SK-N-SH (cell line): ENCODE data around the gene TUBB2B. TPM values are rescaled to one million over a fixed set of nuclear protein-coding genes. Genes with fewer than 3 reads are reported as not detected.

Experiments used
- CTCF ChIA-PET: fragments of 300-600, 350-600 bp; formaldehyde crosslinking; extraction: SDS; loops from one replicate; lab custom pipeline; 2021; lab: Yijun Ruan, JAX
- POLR2A ChIA-PET: fragments of 350-600 bp; sonication (Branson Sonifier 250); formaldehyde crosslinking; extraction: SDS; loops from one replicate; lab custom pipeline; 2020; ENCODE audit warnings: antibody characterized with exemption, inconsistent platforms; lab: Yijun Ruan, JAX
- DNase-seq: peaks from one replicate; pipeline ENCODE4 v3.0.0; 2012
- H2AFZ ChIP-seq: fragments of 200-600 bp; sonication (generic); 2 replicates; pipeline ENCODE4 v1.8.1; 2016; ENCODE audit warnings: antibody characterized with exemption, mild to moderate bottlenecking, low read depth
- H3F3A ChIP-seq: fragments of 200-600 bp; sonication (generic); replicated peaks from 2 replicates; pipeline ENCODE3; 2016; ENCODE audit warnings: antibody characterized with exemption, mild to moderate bottlenecking; ENCODE audit not compliant: insufficient read depth
- H3K27ac ChIP-seq, 2 experiments: fragments of 200-500 bp in 1 of 2; fragments of 200-600 bp in 1 of 2; sonication (Bioruptor generic) in 1 of 2; sonication (generic), shearing (Covaris generic) in 1 of 2; 2 replicates each; pipeline versions ENCODE4 v1.5.1 to v1.6.1; 2014 to 2016; ENCODE audit warnings: low read depth in 2 of 2, inconsistent platforms in 1 of 2, low read length in 1 of 2, mild to moderate bottlenecking in 1 of 2, mixed read lengths in 1 of 2
- H3K27me3 ChIP-seq: fragments of 200-600 bp; sonication (generic), shearing (Covaris generic); 2 replicates; pipeline ENCODE4 v1.6.1; 2016; ENCODE audit warnings: mixed run types; ENCODE audit not compliant: insufficient read depth
- H3K36me3 ChIP-seq, 2 experiments: fragments of 200-500 bp in 1 of 2; fragments of 200-600 bp in 1 of 2; sonication (Bioruptor generic) in 1 of 2; sonication (generic) in 1 of 2; replicated peaks in 1 of 2; 2 replicates each; pipeline versions ENCODE3 to v1.5.1; 2014 to 2016; ENCODE audit warnings: low read length in 1 of 2, mild to moderate bottlenecking in 1 of 2; ENCODE audit not compliant: insufficient read depth in 2 of 2, control insufficient read depth in 1 of 2
- H3K4me1 ChIP-seq, 2 experiments: fragments of 200-500 bp in 1 of 2; fragments of 200-600 bp in 1 of 2; sonication (Bioruptor generic) in 1 of 2; sonication (generic), shearing (Covaris generic) in 1 of 2; 2 replicates each; pipeline versions ENCODE4 v1.5.1 to v1.6.1; 2014 to 2016; ENCODE audit warnings: low read depth in 1 of 2, low read length in 1 of 2, mixed run types in 1 of 2; ENCODE audit not compliant: insufficient read depth in 2 of 2, control insufficient read depth in 1 of 2
- H3K4me2 ChIP-seq: fragments of 200-600 bp; sonication (generic), shearing (Covaris generic); 2 replicates; pipeline ENCODE4 v1.6.1; 2017; ENCODE audit warnings: mixed run types
- H3K4me3 ChIP-seq, 2 experiments: fragments of 200-500 bp in 1 of 2; fragments of 200-600 bp in 1 of 2; sonication (Bioruptor generic) in 1 of 2; sonication (generic), shearing (Covaris generic) in 1 of 2; 2 replicates each; pipeline versions ENCODE4 v1.5.1 to v1.8.1; 2014 to 2016; ENCODE audit warnings: low read depth in 2 of 2, inconsistent platforms in 1 of 2, low read length in 1 of 2, mild to moderate bottlenecking in 1 of 2, mixed read lengths in 1 of 2, moderate library complexity in 1 of 2
- H3K79me2 ChIP-seq: fragments of 200-600 bp; sonication (generic); 2 replicates; pipeline ENCODE4 v1.8.1; 2017; ENCODE audit warnings: mild to moderate bottlenecking; ENCODE audit not compliant: insufficient read depth
- H3K9ac ChIP-seq: fragments of 200-600 bp; sonication (generic); 2 replicates; pipeline ENCODE4 v1.6.1; 2017; ENCODE audit warnings: mixed run types
- H3K9me2 ChIP-seq: fragments of 200-600 bp; sonication (generic); 2 replicates; pipeline ENCODE4 v1.6.1; 2017; ENCODE audit warnings: mixed run types
- H3K9me3 ChIP-seq: fragments of 200-600 bp; sonication (generic); 2 replicates; pipeline ENCODE4 v1.6.1; 2017; ENCODE audit warnings: mixed run types, mild to moderate bottlenecking, moderate library complexity
- H4K20me1 ChIP-seq: fragments of 200-600 bp; sonication (generic); 2 replicates; pipeline ENCODE4 v1.6.1; 2017; ENCODE audit warnings: mild to moderate bottlenecking, mixed run types; ENCODE audit not compliant: insufficient read depth
- CHD2 ChIP-seq: fragments of 150-350 bp; IDR thresholded peaks from 2 replicates; pipeline ENCODE4 v1.6.1; 2018; ENCODE audit warnings: low read length; ENCODE audit not compliant: partially characterized antibody
- CTCF ChIP-seq: fragments of 200-600 bp; sonication (generic); IDR thresholded peaks from 2 replicates; pipeline ENCODE4 v1.6.1; 2017; ENCODE audit warnings: antibody characterized with exemption, mild to moderate bottlenecking, moderate library complexity
- EP300 ChIP-seq, 2 experiments: IDR thresholded peaks; 2 replicates each; pipeline versions ENCODE4 v1.4.0 to v1.6.1; 2012; ENCODE audit warnings: borderline replicate concordance in 1 of 2, low read depth in 1 of 2, low read length in 1 of 2
- GABPA ChIP-seq: IDR thresholded peaks from 2 replicates; pipeline ENCODE4 v1.4.0; 2012; ENCODE audit warnings: low read depth, mild to moderate bottlenecking
- IRF3 ChIP-seq: fragments of 150-350 bp; IDR thresholded peaks from 2 replicates; pipeline ENCODE4 v1.6.1; 2016; ENCODE audit warnings: mild to moderate bottlenecking, low read depth, low read length
- RAD21 ChIP-seq: IDR thresholded peaks from 2 replicates; pipeline ENCODE4 v1.6.1; 2012; ENCODE audit warnings: mild to moderate bottlenecking, low read length
- REST ChIP-seq: IDR thresholded peaks from 2 replicates; pipeline ENCODE4 v1.6.1; 2012; ENCODE audit warnings: mild to moderate bottlenecking, low read depth, low read length, moderate library complexity
- SMC3 ChIP-seq: IDR thresholded peaks from 2 replicates; pipeline ENCODE4 v1.6.1; 2012; ENCODE audit warnings: low read depth, low read length, improper control_type of control experiment
- TAF1 ChIP-seq: IDR thresholded peaks from 2 replicates; pipeline ENCODE4 v1.6.1; 2012; ENCODE audit warnings: low read depth, mild to moderate bottlenecking, low read length, moderate library complexity, borderline replicate concordance
- TEAD4 ChIP-seq: IDR thresholded peaks from 2 replicates; pipeline ENCODE4 v1.4.0; 2012; ENCODE audit warnings: mild to moderate bottlenecking, borderline replicate concordance; ENCODE audit not compliant: insufficient read depth
- ZBTB33 ChIP-seq: IDR thresholded peaks from 2 replicates; pipeline ENCODE4 v1.4.0; 2012; ENCODE audit warnings: low read depth, borderline replicate concordance
- WGBS: methylation state at CpG from one replicate; pipeline ENCODE4 v1.1.6; 2017; ENCODE audit warnings: low lambda C conversion rate; 5-methylcytosine and 5-hydroxymethylcytosine counted together
- polyA plus RNA-seq, 3 experiments: library from polyadenylated mRNA; depleted of rRNA; stranded (reverse); fragments of >200 nt; gene quantifications; 2 replicates each; pipeline ENCODE4 v1.2.3, GENCODE V29; 2012

Gene TUBB2B
- polyA plus RNA-seq, 1 of the 3 experiments (the other 2 are of a cell fraction): 162 TPM

GRCh38 chr6:3273707-3274521 is 46.5 kb upstream of the TUBB2B start:
- DNase-seq: no peak
- Histone ChIP-seq H4K20me1 (no peaks in the 10 kb centered on the region), H3K4me2 (no peak overlapping the region), H3K9ac (no peak overlapping the region), H3K79me2 (0 out of 2 replicates have a peak, but pooled peaks cover 4% of the 10 kb centered on the region), H3K4me3 (no peak overlapping the region), H3K27ac (no peak overlapping the region), H2AFZ (no peak overlapping the region), H3K9me2 (no peaks in the 10 kb centered on the region), H3K4me1 (peaks cover 0 to 14% of the 10 kb centered on the region in 2 experiments; a peak in 1 of 4 replicates), H3K36me3 (peaks cover 5 to 39% of the 10 kb centered on the region in 2 experiments), H3K9me3 (no peaks in the 10 kb centered on the region), H3K27me3 (no peaks in the 10 kb centered on the region), H3F3A (peaks cover 3% of the 10 kb centered on the region)
- WGBS: 95% methylated on average over 8 of the region's 9 CpGs
- TF ChIP-seq TAF1 (no peak), IRF3 (no peak), EP300 (IDR thresholded peaks at IDR 0.05; ENCODE audit: borderline replicate concordance in 1 of 2, low read depth in 1 of 2, low read length in 1 of 2) (no peak), REST (no peak), RAD21 (no peak)
- ChIA-PET CTCF (interaction anchor here (0.6 to 2.8 kb wide), 5 partner anchors 12 to 882 kb away, joined by 3 to 13 read pairs (median 3); no protein-coding TSS in a partner anchor), POLR2A (no interaction called here)

GRCh38 chr6:3272911-3273547 is 45.6 kb upstream of the TUBB2B start:
- DNase-seq: no peak
- peaks cover 0 to 14% of the 10 kb centered on the region in 2 experiments; a peak in 1 of 4 replicates for H3K4me1 ChIP-seq
- no peak overlapping the region for H3K9ac ChIP-seq
- no peak overlapping the region for H3K27ac ChIP-seq
- POLR2A ChIA-PET: interaction anchor here (0.9 kb wide), 1 partner anchor 11 kb away, joined by 4 read pairs; no protein-coding TSS in a partner anchor
- H4K20me1 ChIP-seq: no peaks in the 10 kb centered on the region
- H2AFZ ChIP-seq: no peak overlapping the region
- H3K9me2 ChIP-seq: no peaks in the 10 kb centered on the region
- H3K9me3 ChIP-seq: no peaks in the 10 kb centered on the region
- H3K36me3 ChIP-seq: peaks cover 5 to 48% of the 10 kb centered on the region in 2 experiments
- CTCF ChIA-PET: interaction anchor here (1.1 to 2.8 kb wide), 3 partner anchors 13 to 883 kb away, joined by 3 to 13 read pairs (median 5); no protein-coding TSS in a partner anchor
- H3F3A ChIP-seq: no peaks in the 10 kb centered on the region
- no peak overlapping the region for H3K4me3 ChIP-seq
- WGBS: 90% methylated on average over 22 of the region's 32 CpGs
- H3K4me2 ChIP-seq: no peak overlapping the region
- no peaks in the 10 kb centered on the region for H3K27me3 ChIP-seq
- 0 out of 2 replicates have a peak, but pooled peaks cover 4% of the 10 kb centered on the region for H3K79me2 ChIP-seq
- TF ChIP-seq CHD2: no peak
- no peak for TF ChIP-seq SMC3
- no peak for TF ChIP-seq TEAD4
- TF ChIP-seq IRF3: no peak
- TF ChIP-seq CTCF: no peak
- no peak for TF ChIP-seq GABPA
- TF ChIP-seq TAF1: no peak
- TF ChIP-seq ZBTB33: no peak
